Measurements from ENCODE around the gene SCUBE3. TPM values are rescaled to one million over a fixed set of nuclear protein-coding genes. Genes with fewer than 3 reads are reported as not detected.

Gene SCUBE3
- total RNA-seq, 1 experiment from 2014 or later: 0.05 TPM

DNA sequence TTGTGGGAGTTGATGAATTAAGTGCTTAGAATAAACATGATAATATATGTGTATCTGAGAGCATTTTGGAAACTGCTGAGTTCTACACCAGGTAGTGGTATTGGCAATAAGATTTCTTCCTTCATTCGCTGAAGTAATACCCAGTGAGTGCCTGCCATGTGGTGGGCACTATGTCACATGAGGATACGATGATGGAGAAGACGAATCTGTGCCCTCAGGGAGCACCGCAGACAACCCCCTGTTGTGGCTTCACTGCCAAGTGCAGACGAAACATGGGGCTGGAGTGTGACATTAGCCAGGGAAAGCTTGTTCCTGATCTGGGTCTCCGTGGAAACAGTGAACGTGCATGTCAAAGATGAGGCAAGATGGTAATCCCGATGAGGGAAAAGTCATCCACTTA lies 53.7 kb downstream of the SCUBE3 start:
- Histone ChIP-seq H3K79me2 (ENCODE audit: insufficient read depth, low read length) (peaks cover 27% of the 10 kb centered on the region), H3K4me3 (replicated peaks in 1 of 2; ENCODE audit: low read depth in 1 of 2, low read length in 2 of 2) (no peak overlapping the region), H3K9me2 (ENCODE audit: insufficient read depth) (no peaks in the 10 kb centered on the region), H3K4me2 (ENCODE audit: low read length) (no peak overlapping the region), H3K27ac (ENCODE audit: low read depth, low read length) (no peak overlapping the region), H3K9me3 (ENCODE audit: control insufficient read depth in 1 of 2, insufficient read depth in 1 of 2, low read depth in 1 of 2, low read length in 2 of 2) (no peaks in the 10 kb centered on the region), H2AFZ (ENCODE audit: low read depth, low read length, poor library complexity, severe bottlenecking) (no peak overlapping the region), H3K9ac (ENCODE audit: low read length) (no peak overlapping the region), H4K20me1 (ENCODE audit: insufficient read depth) (no peaks in the 10 kb centered on the region), H3K36me3 (ENCODE audit: control insufficient read depth in 1 of 2, insufficient read depth in 2 of 2, low read length in 2 of 2) (no peaks in the 10 kb centered on the region), H3K4me1 (ENCODE audit: control insufficient read depth in 1 of 2, insufficient read depth in 2 of 2, low read length in 2 of 2) (peaks cover 7 to 8% of the 10 kb centered on the region in 2 experiments), H3K27me3 (ENCODE audit: insufficient read depth, low read length) (no peaks in the 10 kb centered on the region)
- ATAC-seq (no peak), DNase-seq (ENCODE audit: low read depth, low spot score) (no peak)
- BruUV-seq (replicated peaks): no TSS peak
- ChIA-PET POLR2A (no interaction called here), RAD21 (ENCODE audit: low non-redundant PET in 1 of 2, low total read pairs in 2 of 2, uncharacterized antibody in 2 of 2, unreplicated experiment in 2 of 2) (no interaction called here), CTCF (no interaction called here)
- no peak for TF ChIP-seq ZFX (IDR thresholded peaks at IDR 0.05)
- no peak for TF ChIP-seq ELF1 (IDR thresholded peaks at IDR 0.05; ENCODE audit: borderline replicate concordance, low read depth)
- TF ChIP-seq, protein P1, sequence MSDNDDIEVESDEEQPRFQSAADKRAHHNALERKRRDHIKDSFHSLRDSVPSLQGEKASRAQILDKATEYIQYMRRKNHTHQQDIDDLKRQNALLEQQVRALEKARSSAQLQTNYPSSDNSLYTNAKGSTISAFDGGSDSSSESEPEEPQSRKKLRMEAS (IDR thresholded peaks at IDR 0.05): no peak
- no peak for TF ChIP-seq ZNF274 (IDR thresholded peaks at IDR 0.05; ENCODE audit: low read depth, low read length)
- TF ChIP-seq EZH2 (IDR thresholded peaks at IDR 0.05): no peak
- TF ChIP-seq RAD21 (IDR thresholded peaks at IDR 0.05; ENCODE audit: low read depth): no peak
- TF ChIP-seq SRF (IDR thresholded peaks at IDR 0.05; ENCODE audit: low read depth): no peak
- no peak for TF ChIP-seq CBX3 (IDR thresholded peaks at IDR 0.05; ENCODE audit: low read depth)
- no peak for TF ChIP-seq ZBTB33 (IDR thresholded peaks at IDR 0.05; ENCODE audit: extremely low read depth, insufficient replicate concordance, low read length)
- TF ChIP-seq CEBPB (IDR thresholded peaks at IDR 0.05; ENCODE audit: low read depth): no peak
- no peak for TF ChIP-seq SIN3A (IDR thresholded peaks at IDR 0.05; ENCODE audit: low read depth)
- TF ChIP-seq, protein P2, sequence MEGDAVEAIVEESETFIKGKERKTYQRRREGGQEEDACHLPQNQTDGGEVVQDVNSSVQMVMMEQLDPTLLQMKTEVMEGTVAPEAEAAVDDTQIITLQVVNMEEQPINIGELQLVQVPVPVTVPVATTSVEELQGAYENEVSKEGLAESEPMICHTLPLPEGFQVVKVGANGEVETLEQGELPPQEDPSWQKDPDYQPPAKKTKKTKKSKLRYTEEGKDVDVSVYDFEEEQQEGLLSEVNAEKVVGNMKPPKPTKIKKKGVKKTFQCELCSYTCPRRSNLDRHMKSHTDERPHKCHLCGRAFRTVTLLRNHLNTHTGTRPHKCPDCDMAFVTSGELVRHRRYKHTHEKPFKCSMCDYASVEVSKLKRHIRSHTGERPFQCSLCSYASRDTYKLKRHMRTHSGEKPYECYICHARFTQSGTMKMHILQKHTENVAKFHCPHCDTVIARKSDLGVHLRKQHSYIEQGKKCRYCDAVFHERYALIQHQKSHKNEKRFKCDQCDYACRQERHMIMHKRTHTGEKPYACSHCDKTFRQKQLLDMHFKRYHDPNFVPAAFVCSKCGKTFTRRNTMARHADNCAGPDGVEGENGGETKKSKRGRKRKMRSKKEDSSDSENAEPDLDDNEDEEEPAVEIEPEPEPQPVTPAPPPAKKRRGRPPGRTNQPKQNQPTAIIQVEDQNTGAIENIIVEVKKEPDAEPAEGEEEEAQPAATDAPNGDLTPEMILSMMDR (IDR thresholded peaks at IDR 0.05 in 2 of 3, conservative IDR thresholded peaks at IDR 0.05 in 1 of 3; ENCODE audit: borderline replicate concordance in 1 of 3, insufficient read depth in 1 of 3, low read depth in 2 of 3, low read length in 2 of 3): no peak
- TF ChIP-seq POLR2A (IDR thresholded peaks at IDR 0.05; ENCODE audit: borderline replicate concordance, extremely low read depth, insufficient read depth, insufficient read length): no peak
- no peak for TF ChIP-seq YY1 (IDR thresholded peaks at IDR 0.05; ENCODE audit: extremely low read depth, insufficient replicate concordance, low read depth, low read length)
- no peak for TF ChIP-seq TCF7L2 (IDR thresholded peaks at IDR 0.05; ENCODE audit: borderline replicate concordance, extremely low read depth, insufficient read depth, insufficient read length)
- TF ChIP-seq EGR1 (IDR thresholded peaks at IDR 0.05; ENCODE audit: low read depth): no peak
- TF ChIP-seq ATF3 (IDR thresholded peaks at IDR 0.05): no peak
- TF ChIP-seq POLR2AphosphoS5 (IDR thresholded peaks at IDR 0.05; ENCODE audit: low read depth, low read length): no peak
- intact Hi-C loops (cut with micrococcal nuclease): no loop called here

All from HCT116 (cell line).